EH (cell line): ENCODE data around the gene DDO.
A peak's percentile ranks its signal among the peaks of the same experiment; 100 is the strongest.

Experiments
- DNase-seq: peaks from one replicate; pipeline ENCODE4 v3.0.0-alpha.2; 2015; ENCODE audit warnings: low read depth

DDO gene

DNA sequence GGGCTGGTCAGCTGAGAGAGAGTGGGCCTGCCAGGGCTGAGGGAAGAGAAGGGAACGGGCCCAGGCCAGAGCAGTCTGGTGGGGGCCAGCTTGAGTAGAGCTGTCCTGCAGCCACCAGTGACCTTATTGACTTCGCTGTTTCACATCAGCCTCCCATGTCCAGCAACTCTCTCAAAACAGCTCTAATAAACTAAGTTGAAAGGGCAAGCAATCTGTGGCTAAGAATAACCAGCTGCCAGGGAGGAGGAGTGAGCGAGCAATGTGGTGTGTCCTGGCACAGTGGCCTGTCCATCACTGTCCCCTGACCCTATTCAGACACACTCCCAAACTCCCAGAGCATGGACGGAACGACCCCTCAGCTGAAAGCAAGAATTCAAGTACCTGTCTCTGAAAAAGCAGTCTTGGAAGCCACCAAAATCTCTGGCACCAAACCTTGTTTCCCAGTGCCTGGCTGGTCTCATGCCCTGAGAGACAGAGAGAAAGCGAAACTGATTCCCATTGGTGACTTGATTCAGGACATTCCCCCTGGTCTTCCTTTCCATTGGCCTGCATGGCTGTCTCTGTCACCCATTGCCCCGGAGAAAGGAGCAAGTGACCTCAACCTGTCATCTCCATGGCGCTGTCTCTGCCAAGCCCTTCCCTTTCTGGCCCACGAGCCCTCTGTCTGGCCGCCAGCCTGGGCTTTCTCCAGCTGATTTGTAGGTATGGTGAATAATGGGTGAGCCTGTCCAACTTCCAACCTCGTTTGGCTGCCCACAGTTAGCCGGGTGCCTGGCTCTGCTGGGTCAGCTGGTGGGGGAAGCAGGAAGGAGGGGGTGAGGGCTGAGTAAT lies at the start of gene DDO:
Gene DDO, minus strand, starts transcription at position 490 of the 831 bp plus-strand sequence. CDS start 2,113 bp downstream, outside the sequence.
- peak; percentile 56 for DNase-seq

- no peak for DNase-seq
Observed at GRCh38 chr6:110462884-110463481, 47.6 kb upstream of the DDO start.

GRCh38 chr6:110461376-110461775 lies 46.0 kb upstream of the DDO start:
- DNase-seq, result no peak

GRCh38 chr6:110459137-110459536 lies 43.8 kb upstream of the DDO start:
- no peak for DNase-seq

DNA sequence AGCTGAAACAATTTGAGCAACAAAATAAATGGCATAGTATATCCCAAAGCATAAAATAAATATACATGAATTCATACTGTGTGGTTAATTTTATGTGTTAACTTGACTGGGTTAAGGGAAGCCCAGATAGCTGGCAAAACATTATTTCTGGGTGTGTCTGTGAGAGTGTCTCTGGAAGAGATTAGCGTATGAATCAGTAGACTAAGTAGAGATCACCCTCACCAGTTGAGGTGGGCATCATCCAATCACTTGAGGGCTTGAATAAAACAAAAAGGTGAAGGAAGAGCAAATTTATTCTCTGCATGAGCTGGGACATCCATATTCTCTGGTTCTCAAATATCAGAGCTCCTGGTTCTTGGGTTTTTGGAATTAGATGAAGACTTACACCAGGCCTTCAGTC lies 43.1 kb upstream of the DDO start:
- no peak for DNase-seq

GRCh38 chr6:110457567-110458175 lies 42.3 kb upstream of the DDO start:
- DNase-seq, result peak; percentile 40

- DNase-seq, result no peak
Observed at GRCh38 chr6:110456694-110457093, 41.3 kb upstream of the DDO start.

DNA sequence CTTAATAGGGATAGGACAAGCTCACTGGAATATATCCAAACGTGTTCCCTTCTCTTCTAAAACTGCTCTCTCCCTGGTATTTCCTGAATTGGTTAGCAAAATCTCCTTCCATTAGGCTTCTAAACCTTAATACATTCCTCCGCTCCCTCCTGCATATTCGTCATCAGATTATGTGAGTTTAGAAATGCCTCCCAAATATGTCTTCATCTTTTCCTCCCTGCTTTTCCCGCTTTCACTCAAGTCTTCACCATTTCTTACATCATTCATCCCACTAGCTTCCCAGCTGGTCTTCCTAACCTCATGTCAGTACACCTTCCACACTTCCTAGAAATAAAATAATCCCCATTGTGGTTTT lies 34.1 kb upstream of the DDO start:
- peak; percentile 4 for DNase-seq

DNA sequence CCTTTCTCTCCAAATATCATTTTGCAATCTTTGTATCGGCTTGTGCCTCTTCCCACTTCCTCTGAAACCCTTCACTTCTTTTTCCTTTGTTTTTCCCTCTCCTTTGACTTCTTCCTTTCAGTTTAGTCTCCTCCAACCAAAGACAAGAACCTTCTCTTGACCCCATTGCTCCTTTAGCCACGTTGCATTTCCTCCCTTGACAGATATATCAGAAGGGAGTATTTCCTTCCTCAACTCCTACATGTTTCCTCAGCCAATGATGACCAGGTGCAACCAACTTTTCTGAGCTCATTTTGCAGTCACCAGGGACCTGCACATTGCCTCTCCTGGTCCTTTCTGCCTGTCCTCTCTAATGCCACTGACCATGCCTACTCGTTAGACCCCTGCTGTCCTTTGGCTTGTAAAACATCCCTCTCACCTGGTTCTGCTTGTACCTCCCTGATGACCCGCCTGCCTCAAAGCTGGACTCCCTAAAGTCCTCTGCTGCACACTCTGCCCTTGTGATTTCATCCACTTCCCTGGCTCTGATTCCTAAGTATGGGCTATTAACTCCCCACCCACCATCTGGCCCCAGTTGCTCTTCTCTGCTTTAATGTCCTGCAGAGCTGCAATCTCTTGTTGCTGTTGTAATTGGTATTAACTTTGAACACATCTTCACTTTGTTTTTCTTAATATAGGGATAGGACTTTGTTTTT lies 33.6 kb upstream of the DDO start:
- DNase-seq, result no peak

DNA sequence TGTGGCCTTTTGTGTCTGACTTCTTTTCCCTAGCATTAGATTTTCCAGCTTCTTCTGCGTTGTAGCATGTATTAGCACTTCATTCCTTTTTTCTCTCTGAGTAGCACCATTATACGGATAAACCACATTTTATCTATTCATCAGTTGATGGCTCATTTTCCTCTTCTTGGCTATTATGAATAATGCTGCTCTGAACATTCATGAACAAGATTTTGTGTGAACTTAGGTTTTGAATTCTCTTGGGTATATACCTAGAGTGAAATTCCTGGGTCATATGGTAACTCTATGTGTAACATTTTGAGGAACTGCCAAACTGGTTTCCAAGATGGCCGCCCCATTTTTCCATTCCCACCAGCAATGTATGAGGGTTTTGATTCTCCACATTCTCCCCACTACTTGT lies 32.4 kb upstream of the DDO start:
- no peak for DNase-seq

- DNase-seq, result no peak
Observed at GRCh38 chr6:110446405-110446804, 31.0 kb upstream of the DDO start.

- no peak for DNase-seq
Observed at GRCh38 chr6:110440026-110440425, 24.7 kb upstream of the DDO start.

GRCh38 chr6:110439356-110439755 lies 24.0 kb upstream of the DDO start:
- no peak for DNase-seq

GRCh38 chr6:110434961-110435602 lies 19.7 kb upstream of the DDO start:
- no peak for DNase-seq

DNA sequence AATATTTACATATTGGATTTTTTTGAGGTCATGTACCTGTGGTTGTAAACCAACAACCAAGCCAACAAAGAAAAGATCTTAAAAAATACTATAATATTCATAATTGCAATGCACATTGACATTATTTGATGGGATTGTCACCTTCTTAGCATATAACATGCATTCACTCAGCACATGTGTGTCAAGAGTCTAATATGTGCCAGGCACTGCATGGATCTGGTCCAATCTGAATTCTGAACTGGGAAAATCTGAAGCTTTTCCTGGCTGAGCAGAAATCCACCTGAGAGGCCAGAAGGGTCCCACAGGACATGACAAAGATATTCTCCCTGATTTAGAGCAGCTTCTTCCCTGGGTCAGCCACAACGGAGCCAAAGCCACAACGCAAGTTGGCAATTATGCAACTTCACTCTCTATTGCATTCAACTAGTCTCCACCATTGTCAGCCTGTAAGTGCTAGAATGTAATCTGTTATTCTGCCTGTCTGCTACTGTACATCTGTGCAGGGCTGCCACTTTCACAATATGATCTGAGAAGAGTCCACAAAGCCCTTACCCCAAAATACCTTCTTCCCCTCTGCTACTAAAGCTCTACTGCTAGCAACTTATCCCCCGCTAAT lies 17.0 kb upstream of the DDO start:
- DNase-seq, result no peak

DNA sequence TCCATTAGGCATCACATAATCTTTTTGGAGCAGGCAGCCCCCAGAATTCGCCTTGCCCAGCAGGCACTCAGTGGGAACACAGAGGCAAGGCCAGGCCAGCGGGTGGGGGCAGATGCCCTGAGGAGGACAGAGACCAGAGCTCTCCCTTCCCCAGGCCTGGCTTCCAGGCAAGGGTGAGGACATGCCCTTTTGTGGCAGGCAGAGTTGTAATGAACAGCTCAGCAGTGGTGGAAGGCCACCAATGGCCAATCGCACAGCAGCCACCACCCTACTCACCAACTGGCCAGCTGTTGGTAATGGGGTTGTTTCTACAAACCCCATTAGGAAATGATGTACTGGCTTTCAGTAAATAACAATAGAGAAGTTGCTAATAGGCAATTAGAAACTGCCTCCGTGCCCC lies 15.4 kb upstream of the DDO start:
- DNase-seq, result no peak

DNA sequence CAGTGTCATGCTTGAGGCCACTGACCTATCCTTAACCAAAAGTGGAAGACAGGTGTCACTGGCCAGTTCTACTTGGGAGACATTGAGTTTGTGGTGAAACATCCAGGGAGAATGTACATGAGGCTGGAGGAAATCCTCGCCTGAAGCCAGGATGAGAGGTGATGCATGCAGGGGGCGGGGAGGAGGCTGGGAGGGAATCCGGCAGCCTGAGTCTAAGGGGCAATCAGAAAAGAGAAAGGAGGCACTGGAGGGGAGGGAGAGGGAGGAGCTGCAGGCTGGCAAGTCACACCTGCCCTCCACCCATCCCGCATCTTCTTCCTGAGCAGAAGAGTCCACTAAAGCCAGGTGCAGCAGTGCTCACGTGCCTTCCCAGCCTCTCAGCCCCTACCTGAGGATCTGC lies 14.9 kb upstream of the DDO start:
- DNase-seq, result no peak

- no peak for DNase-seq
Observed at GRCh38 chr6:110428153-110428552, 12.8 kb upstream of the DDO start.

DNA sequence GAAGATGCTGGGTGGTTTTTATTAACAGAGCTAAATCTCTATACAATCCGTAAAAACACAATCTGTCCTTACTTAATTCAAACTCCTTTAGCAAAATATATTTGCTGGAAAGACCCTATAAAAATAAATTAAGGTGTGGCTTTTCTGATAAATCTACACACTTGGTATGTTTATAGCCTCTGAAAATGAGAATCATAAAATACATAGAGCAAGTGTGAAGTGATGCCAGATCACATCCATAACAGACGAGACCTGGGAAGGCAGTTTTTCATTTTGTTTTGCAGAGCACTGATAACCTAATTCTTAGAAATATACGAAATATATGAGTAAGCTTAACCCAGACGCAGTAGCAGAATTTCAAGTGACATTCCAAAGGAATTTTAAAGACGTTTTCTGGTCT lies 10.4 kb upstream of the DDO start:
- DNase-seq, result no peak

GRCh38 chr6:110422444-110422822 lies 7.1 kb upstream of the DDO start:
- peak; percentile 24 for DNase-seq

- DNase-seq, result no peak
Observed at GRCh38 chr6:110421749-110422443, 6.5 kb upstream of the DDO start.
